LNCaP clone FGC (cell line): Measurements from ENCODE around the gene RBP4.

Experiments used
- DNase-seq: peaks from one replicate; pipeline ENCODE4 v3.0.0-alpha.2; 2011; ENCODE audit warnings: low read depth
- H3K4me3 ChIP-seq: 2 replicates; pipeline ENCODE4 v1.5.1; 2011; ENCODE audit warnings: mild to moderate bottlenecking, low read depth, low read length, control low read depth
- CTCF ChIP-seq: IDR thresholded peaks from 2 replicates; pipeline ENCODE4 v1.5.1; 2012; ENCODE audit warnings: mild to moderate bottlenecking; ENCODE audit not compliant: control insufficient read depth, insufficient read depth; ENCODE audit errors: extremely low read depth

The RBP4 gene

GRCh38 chr10:93620925-93621324 lies 19.9 kb upstream of the RBP4 start:
- H3K4me3 ChIP-seq, result no peak overlapping the region
- DNase-seq, result no peak
- TF ChIP-seq CTCF, result no peak

- no peak for DNase-seq
- no peak for TF ChIP-seq CTCF
- no peak overlapping the region for H3K4me3 ChIP-seq
These were observed 14.7 kb upstream of the RBP4 start for GRCh38 chr10:93615576-93616235.

GRCh38 chr10:93614101-93614825 lies 13.2 kb upstream of the RBP4 start:
- DNase-seq, result no peak
- TF ChIP-seq CTCF, result no peak
- no peak overlapping the region for H3K4me3 ChIP-seq

- no peak for DNase-seq
- TF ChIP-seq CTCF, result no peak
- no peak overlapping the region for H3K4me3 ChIP-seq
These were observed 12.1 kb upstream of the RBP4 start for GRCh38 chr10:93613126-93613525.

GRCh38 chr10:93612311-93612710 lies 11.3 kb upstream of the RBP4 start, which contains the start of gene PDE6C:
TSS of gene PDE6C (plus strand) at chr10:93612537. CDS start at chr10:93612726, 189 bp downstream.
- DNase-seq, result no peak
- TF ChIP-seq CTCF, result no peak
- no peak within 1 kb of the TSS for H3K4me3 ChIP-seq

- H3K4me3 ChIP-seq, result no peak overlapping the region
- DNase-seq, result no peak
- TF ChIP-seq CTCF, result no peak
These were observed 7.4 kb upstream of the RBP4 start for GRCh38 chr10:93608421-93608820.
